Measurements from ENCODE around the gene CAP2.
"Not testable (repeated sequence)": the region's sequence is repeated elsewhere in the genome, so short reads cannot be mapped to it uniquely, and the experiment has no call there.

DNA sequence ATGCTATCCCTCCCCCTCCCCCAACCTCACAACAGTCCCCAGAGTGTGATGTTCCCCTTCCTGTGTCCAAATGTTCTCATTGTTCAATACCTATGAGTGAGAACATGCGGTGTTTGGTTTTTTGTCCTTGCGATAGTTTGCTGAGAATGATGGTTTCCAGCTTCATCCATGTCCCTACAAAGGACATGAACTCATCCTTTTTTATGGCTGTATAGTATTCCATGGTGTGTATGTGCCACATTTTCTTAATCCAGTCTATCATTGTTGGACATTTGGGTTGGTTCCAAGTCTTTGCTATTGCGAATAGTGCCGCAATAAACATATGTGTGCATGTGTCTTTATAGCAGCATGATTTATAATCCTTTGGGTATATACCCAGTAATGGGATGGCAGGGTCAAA lies 152.3 kb downstream of the CAP2 start:
- TF ChIP-seq, protein P1, sequence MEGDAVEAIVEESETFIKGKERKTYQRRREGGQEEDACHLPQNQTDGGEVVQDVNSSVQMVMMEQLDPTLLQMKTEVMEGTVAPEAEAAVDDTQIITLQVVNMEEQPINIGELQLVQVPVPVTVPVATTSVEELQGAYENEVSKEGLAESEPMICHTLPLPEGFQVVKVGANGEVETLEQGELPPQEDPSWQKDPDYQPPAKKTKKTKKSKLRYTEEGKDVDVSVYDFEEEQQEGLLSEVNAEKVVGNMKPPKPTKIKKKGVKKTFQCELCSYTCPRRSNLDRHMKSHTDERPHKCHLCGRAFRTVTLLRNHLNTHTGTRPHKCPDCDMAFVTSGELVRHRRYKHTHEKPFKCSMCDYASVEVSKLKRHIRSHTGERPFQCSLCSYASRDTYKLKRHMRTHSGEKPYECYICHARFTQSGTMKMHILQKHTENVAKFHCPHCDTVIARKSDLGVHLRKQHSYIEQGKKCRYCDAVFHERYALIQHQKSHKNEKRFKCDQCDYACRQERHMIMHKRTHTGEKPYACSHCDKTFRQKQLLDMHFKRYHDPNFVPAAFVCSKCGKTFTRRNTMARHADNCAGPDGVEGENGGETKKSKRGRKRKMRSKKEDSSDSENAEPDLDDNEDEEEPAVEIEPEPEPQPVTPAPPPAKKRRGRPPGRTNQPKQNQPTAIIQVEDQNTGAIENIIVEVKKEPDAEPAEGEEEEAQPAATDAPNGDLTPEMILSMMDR (IDR thresholded peaks at IDR 0.05; ENCODE audit: low read depth, low read length, poor library complexity, severe bottlenecking), result not testable (repeated sequence)
- TF ChIP-seq EZH2phosphoT487 (IDR thresholded peaks at IDR 0.05; ENCODE audit: borderline replicate concordance, low read length), result not testable (repeated sequence)

Measured in DOHH2 (cell line).